Mammary epithelial cell (primary cell): ENCODE data around the gene NOL4L.

ENCODE experiments used
- EZH2 ChIP-seq: IDR thresholded peaks from 2 replicates; pipeline ENCODE4 v1.6.1; 2012; ENCODE audit warnings: low read length, inconsistent platforms, borderline replicate concordance
- TF ChIP-seq, protein P1 (sequence below), 2 donors: IDR thresholded peaks in 1 of 2; conservative IDR thresholded peaks in 1 of 2; 2 replicates each; pipeline ENCODE4 v1.5.1; 2011 to 2012; ENCODE audit warnings: inconsistent platforms in 2 of 2, low read length in 2 of 2, mild to moderate bottlenecking in 2 of 2, control low read depth in 1 of 2, low read depth in 1 of 2; ENCODE audit not compliant: insufficient read depth in 1 of 2; ENCODE audit errors: extremely low read depth in 1 of 2

DNA sequence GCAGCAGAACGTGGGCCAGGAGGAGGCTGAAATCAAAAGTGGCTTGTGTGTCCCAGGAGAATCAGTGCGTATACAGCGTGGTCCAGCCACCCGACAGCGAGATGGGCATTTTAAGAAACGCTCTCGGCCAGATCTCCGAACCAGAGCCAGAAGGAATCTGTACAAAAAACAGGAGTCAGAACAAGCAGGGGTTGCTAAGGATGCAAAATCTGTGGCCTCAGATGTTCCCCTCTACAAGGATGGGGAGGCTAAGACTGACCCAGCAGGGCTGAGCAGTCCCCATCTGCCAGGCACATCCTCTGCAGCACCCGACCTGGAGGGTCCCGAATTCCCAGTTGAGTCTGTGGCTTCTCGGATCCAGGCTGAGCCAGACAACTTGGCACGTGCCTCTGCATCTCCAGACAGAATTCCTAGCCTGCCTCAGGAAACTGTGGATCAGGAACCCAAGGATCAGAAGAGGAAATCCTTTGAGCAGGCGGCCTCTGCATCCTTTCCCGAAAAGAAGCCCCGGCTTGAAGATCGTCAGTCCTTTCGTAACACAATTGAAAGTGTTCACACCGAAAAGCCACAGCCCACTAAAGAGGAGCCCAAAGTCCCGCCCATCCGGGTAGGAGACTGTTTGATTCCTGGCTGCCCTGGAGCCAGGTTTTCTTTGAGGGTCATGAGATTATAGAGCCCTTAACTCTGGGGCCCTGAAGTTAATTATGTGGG lies 151.7 kb downstream of the NOL4L start:
- TF ChIP-seq, protein P1, sequence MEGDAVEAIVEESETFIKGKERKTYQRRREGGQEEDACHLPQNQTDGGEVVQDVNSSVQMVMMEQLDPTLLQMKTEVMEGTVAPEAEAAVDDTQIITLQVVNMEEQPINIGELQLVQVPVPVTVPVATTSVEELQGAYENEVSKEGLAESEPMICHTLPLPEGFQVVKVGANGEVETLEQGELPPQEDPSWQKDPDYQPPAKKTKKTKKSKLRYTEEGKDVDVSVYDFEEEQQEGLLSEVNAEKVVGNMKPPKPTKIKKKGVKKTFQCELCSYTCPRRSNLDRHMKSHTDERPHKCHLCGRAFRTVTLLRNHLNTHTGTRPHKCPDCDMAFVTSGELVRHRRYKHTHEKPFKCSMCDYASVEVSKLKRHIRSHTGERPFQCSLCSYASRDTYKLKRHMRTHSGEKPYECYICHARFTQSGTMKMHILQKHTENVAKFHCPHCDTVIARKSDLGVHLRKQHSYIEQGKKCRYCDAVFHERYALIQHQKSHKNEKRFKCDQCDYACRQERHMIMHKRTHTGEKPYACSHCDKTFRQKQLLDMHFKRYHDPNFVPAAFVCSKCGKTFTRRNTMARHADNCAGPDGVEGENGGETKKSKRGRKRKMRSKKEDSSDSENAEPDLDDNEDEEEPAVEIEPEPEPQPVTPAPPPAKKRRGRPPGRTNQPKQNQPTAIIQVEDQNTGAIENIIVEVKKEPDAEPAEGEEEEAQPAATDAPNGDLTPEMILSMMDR (conservative IDR thresholded peaks at IDR 0.05 in 1 of 2, IDR thresholded peaks at IDR 0.05 in 1 of 2; ENCODE audit: extremely low read depth in 1 of 2, insufficient read depth in 1 of 2, low read depth in 1 of 2, low read length in 2 of 2): no peak
- TF ChIP-seq EZH2: no peak
